ENCODE measurements around the gene PPL.

PPL gene

GRCh38 chr16:4948903-4949766 is 12.2 kb upstream of the PPL start:
- Histone ChIP-seq H3K9me3 (no peaks in the 10 kb centered on the region), H3K4me1 (peaks cover 18% of the 10 kb centered on the region), H3K4me3 (no peak overlapping the region), H3K27me3 (ENCODE audit: low read depth) (no peaks in the 10 kb centered on the region), H3K36me3 (replicated peaks) (no peaks in the 10 kb centered on the region)
- no peak for DNase-seq (ENCODE audit: low spot score in 2 of 2)
- in situ Hi-C loops (cut with MboI; ENCODE audit: low sequenced_read_pairs): no loop called here

GRCh38 chr16:4947722-4948503 is 11.0 kb upstream of the PPL start:
- Histone ChIP-seq H3K9me3 (no peaks in the 10 kb centered on the region), H3K4me3 (no peak overlapping the region), H3K27me3 (ENCODE audit: low read depth) (no peaks in the 10 kb centered on the region), H3K36me3 (replicated peaks) (no peaks in the 10 kb centered on the region), H3K4me1 (peaks cover 25% of the 10 kb centered on the region)
- DNase-seq (ENCODE audit: low spot score in 2 of 2): peak; percentile 17 to 73
- in situ Hi-C loops (cut with MboI; ENCODE audit: low sequenced_read_pairs): no loop called here

DNA sequence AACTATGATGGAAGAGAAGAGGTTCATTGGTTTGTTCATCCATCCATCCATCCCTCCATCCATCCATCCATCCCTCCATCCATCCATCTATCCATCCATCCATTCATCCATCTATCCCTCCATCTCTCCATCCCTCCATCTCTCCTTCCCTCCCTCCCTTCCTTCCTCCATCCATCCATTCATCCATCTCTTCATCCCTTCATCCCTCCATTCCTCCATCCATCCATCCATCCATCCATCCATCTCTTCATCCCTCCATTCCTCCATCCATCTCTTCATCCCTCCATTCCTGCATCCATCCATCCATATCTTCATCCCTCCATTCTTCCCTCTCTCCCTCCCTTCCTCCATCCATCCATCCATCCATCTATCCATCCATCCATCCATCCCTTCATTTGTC is 10.0 kb upstream of the PPL start:
- H3K9me3 ChIP-seq: no peaks in the 10 kb centered on the region
- no peaks in the 10 kb centered on the region for H3K36me3 ChIP-seq (replicated peaks)
- no peak for DNase-seq (ENCODE audit: low spot score in 2 of 2)
- peaks cover 25% of the 10 kb centered on the region for H3K4me1 ChIP-seq
- no peaks in the 10 kb centered on the region for H3K27me3 ChIP-seq (ENCODE audit: low read depth)
- no peak overlapping the region for H3K4me3 ChIP-seq
- in situ Hi-C loops (cut with MboI; ENCODE audit: low sequenced_read_pairs): no loop called here

DNA sequence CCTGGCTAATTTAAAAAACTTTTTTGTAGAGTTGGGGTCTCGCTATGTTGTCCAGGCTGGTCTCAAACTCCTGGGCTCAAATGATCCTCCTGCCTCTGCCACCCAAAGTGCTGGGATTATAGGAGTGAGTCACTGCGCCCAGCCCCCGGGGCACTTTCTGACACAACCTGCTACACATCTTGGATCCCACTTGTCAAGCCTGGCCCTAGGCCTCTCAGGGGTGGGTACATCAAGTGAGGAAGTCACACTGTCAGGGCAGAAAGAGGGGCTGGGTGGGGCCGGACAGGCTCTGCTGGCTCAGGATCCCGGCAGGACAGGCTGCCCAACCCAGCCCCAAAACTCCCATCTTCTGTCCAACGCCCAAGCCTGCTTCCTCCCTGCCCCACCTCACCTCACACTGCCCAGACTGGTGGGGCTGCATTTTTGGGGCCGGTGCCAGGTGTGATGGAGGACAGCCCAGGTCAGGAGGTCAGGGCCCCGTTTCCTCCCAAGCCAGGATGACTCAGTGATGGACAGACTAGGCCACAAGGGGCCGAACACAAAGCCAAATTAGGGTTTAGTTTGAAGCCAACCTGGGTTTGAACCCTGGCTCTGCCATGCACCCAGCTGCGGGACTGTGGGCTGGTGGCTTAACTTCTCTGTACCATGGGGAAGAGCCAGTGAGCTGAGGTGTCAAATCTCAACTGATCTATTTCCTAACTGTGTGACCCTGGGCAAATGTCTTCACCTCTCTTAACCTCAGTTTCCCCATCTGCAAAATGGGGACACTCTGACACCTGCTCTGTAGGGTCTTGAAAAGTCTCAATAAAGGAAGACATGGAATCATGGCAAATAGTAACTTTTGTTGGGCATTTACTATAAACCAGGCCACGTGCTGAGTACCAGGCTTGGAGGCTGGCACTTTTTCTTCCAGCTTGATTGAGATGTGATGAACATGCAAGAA is 8.9 kb upstream of the PPL start:
- no peak for DNase-seq (ENCODE audit: low spot score in 2 of 2)
- Histone ChIP-seq H3K27me3 (ENCODE audit: low read depth) (no peaks in the 10 kb centered on the region), H3K36me3 (replicated peaks) (no peaks in the 10 kb centered on the region), H3K4me3 (no peak overlapping the region), H3K9me3 (no peaks in the 10 kb centered on the region), H3K4me1 (peaks cover 25% of the 10 kb centered on the region)
- in situ Hi-C loops (cut with MboI; ENCODE audit: low sequenced_read_pairs): no loop called here

GRCh38 chr16:4944333-4945281 is 7.7 kb upstream of the PPL start:
- no peaks in the 10 kb centered on the region for H3K9me3 ChIP-seq
- H3K4me3 ChIP-seq: no peak overlapping the region
- in situ Hi-C loops (cut with MboI; ENCODE audit: low sequenced_read_pairs): no loop called here
- peak; percentile 32 to 88 for DNase-seq (ENCODE audit: low spot score in 2 of 2)
- no peaks in the 10 kb centered on the region for H3K36me3 ChIP-seq (replicated peaks)
- H3K27me3 ChIP-seq (ENCODE audit: low read depth): no peaks in the 10 kb centered on the region
- H3K4me1 ChIP-seq: peaks cover 25% of the 10 kb centered on the region

DNA sequence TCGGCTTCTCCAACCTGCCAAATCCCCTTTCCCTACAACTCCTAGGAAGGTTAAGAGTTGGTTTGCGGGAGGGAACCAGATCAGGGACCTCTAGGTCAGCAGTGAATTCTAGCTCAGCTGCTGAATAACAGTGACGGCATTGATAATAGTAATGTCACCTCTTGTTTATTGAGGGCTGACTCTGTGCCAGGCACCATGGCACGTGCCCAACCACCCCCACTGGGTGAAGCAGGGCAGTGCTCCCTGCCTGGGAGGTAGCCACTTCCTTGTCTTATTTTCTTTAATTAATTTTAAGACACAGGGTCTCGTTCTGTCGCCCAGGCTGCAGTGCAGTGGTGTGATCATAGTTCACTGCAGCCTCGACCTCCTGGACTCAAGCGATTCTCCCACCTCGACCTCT is 5.5 kb upstream of the PPL start:
- Histone ChIP-seq H3K27me3 (ENCODE audit: low read depth) (no peaks in the 10 kb centered on the region), H3K4me1 (peaks cover 17% of the 10 kb centered on the region), H3K36me3 (replicated peaks) (no peaks in the 10 kb centered on the region), H3K4me3 (no peak overlapping the region), H3K9me3 (no peaks in the 10 kb centered on the region)
- no peak for DNase-seq (ENCODE audit: low spot score in 2 of 2)
- in situ Hi-C loops (cut with MboI; ENCODE audit: low sequenced_read_pairs): no loop called here

- peaks cover 17% of the 10 kb centered on the region for H3K4me1 ChIP-seq
- no peak for DNase-seq (ENCODE audit: low spot score in 2 of 2)
- in situ Hi-C loops (cut with MboI; ENCODE audit: low sequenced_read_pairs): no loop called here
- no peaks in the 10 kb centered on the region for H3K36me3 ChIP-seq (replicated peaks)
- no peaks in the 10 kb centered on the region for H3K9me3 ChIP-seq
- no peaks in the 10 kb centered on the region for H3K27me3 ChIP-seq (ENCODE audit: low read depth)
- H3K4me3 ChIP-seq: no peak overlapping the region
Observed at GRCh38 chr16:4940719-4941118, 3.8 kb upstream of the PPL start.

DNA sequence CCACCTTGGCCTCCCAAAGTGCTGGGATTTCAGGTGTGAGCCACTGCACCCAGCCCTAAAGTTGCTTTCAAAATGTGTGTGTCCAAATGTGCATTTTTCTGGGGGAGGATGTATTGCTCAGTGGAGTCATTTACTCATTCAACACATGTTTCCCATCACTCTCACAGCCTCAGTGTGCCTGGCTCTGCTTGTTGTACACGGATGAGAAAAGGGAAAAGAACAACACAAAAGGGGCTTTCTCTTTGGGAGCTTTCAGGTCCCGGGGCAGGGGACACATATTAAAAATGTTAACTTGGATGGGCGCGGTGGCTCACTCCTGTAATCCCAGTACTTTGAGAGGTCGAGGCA is 1.7 kb upstream of the PPL start:
- H3K27me3 ChIP-seq (ENCODE audit: low read depth): no peaks in the 10 kb centered on the region
- peaks cover 7% of the 10 kb centered on the region for H3K4me1 ChIP-seq
- no peaks in the 10 kb centered on the region for H3K9me3 ChIP-seq
- no peak for DNase-seq (ENCODE audit: low spot score in 2 of 2)
- H3K4me3 ChIP-seq: no peak overlapping the region
- in situ Hi-C loops (cut with MboI; ENCODE audit: low sequenced_read_pairs): no loop called here
- no peaks in the 10 kb centered on the region for H3K36me3 ChIP-seq (replicated peaks)

GRCh38 chr16:4937782-4938682 is 1.1 kb upstream of the PPL start:
- Histone ChIP-seq H3K4me3 (no peak overlapping the region; the same call in 1 of the 2 replicates), H3K27me3 (ENCODE audit: low read depth) (no peaks in the 10 kb centered on the region), H3K9me3 (no peaks in the 10 kb centered on the region), H3K36me3 (replicated peaks) (no peaks in the 10 kb centered on the region), H3K4me1 (peaks cover 1% of the 10 kb centered on the region)
- in situ Hi-C loops (cut with MboI; ENCODE audit: low sequenced_read_pairs): no loop called here
- DNase-seq (ENCODE audit: low spot score in 2 of 2): no peak

DNA sequence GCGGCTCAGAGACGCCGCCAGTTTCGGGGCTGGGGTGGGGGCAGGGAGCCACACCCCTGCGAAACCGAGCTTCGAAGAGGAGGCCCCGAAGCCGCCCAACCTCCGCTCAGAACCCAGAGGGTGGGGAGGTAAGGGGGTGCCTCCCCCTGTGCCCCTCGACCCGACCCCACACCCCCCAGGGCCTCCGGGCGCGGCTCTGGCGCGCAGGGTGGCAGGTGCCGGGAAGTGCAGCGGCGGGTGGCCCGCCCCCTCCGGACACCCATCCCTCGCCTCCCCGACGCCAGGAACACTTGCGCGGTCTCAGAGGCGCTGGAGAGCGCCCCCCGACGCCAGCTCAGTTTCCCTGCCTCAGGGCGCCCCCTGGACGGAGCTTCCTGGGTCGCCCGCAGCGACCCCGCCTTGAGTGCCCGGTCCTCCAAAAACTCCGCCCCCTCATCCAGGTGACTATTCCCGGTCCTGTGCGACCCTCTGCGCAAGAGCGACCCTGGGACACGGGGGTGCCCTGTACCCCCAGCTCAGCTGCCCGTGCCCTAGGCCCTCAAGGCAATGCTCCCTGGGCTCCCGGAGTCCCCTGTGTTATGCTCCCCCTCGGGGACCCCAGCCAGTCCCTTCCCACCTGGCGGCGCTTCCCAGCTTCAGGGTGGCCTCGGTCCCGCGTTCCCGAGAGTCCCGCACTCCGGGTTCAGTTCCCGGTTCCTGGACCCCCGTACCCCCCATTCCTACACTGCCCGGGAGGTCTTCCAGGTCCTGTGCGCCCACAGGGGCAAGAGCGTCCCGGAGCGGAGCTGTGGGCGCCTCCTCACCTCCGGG is 562 bp downstream of the PPL start:
- DNase-seq (ENCODE audit: low spot score in 2 of 2): peak; percentile 12 to 65

GRCh38 chr16:4935241-4935855 is 1.6 kb downstream of the PPL start:
- H3K27me3 ChIP-seq (ENCODE audit: low read depth): no peaks in the 10 kb centered on the region
- in situ Hi-C loops (cut with MboI; ENCODE audit: low sequenced_read_pairs): no loop called here
- no peaks in the 10 kb centered on the region for H3K36me3 ChIP-seq (replicated peaks)
- H3K4me3 ChIP-seq: no peak overlapping the region
- no peak for DNase-seq (ENCODE audit: low spot score in 2 of 2)
- no peaks in the 10 kb centered on the region for H3K4me1 ChIP-seq
- no peaks in the 10 kb centered on the region for H3K9me3 ChIP-seq

More for the DNA sequence above, 562 bp downstream of the PPL start:
- no peaks in the 10 kb centered on the region for H3K4me1 ChIP-seq
- no peaks in the 10 kb centered on the region for H3K9me3 ChIP-seq
- no peaks in the 10 kb centered on the region for H3K27me3 ChIP-seq (ENCODE audit: low read depth)
- peak overlapping the region; percentile 54 for H3K4me3 ChIP-seq
- in situ Hi-C loops (cut with MboI; ENCODE audit: low sequenced_read_pairs): no loop called here
- no peaks in the 10 kb centered on the region for H3K36me3 ChIP-seq (replicated peaks)

All from HAP-1 (cell line).